AG04449 (cell line): ENCODE data around the gene SEPSECS.

Source experiments
- CTCF ChIA-PET: fragments of 350-600 bp; formaldehyde crosslinking; extraction: SDS; loops from one replicate; lab custom pipeline; 2021; ENCODE audit warnings: antibody characterized with exemption; lab: Yijun Ruan, JAX
- POLR2A ChIA-PET: fragments of 400-600, 350-600 bp; formaldehyde crosslinking; extraction: SDS; loops from one replicate; lab custom pipeline; 2020; ENCODE audit warnings: antibody characterized with exemption, inconsistent platforms; lab: Yijun Ruan, JAX
- DNase-seq: peaks from one replicate; pipeline ENCODE4 v3.0.0-alpha.2; 2010; ENCODE audit warnings: low read depth, low spot score
- H3K4me3 ChIP-seq: 2 replicates; pipeline ENCODE4 v1.5.1; 2011; ENCODE audit warnings: low read depth, mild to moderate bottlenecking, control low read depth, low read length
- TF ChIP-seq, protein P1 (sequence below): IDR thresholded peaks from one replicate; pipeline ENCODE4 v1.5.1; 2011; ENCODE audit warnings: mild to moderate bottlenecking, moderate library complexity, low read length, control low read depth, inconsistent platforms; ENCODE audit not compliant: insufficient read depth; ENCODE audit errors: missing control alignments

The SEPSECS gene

DNA sequence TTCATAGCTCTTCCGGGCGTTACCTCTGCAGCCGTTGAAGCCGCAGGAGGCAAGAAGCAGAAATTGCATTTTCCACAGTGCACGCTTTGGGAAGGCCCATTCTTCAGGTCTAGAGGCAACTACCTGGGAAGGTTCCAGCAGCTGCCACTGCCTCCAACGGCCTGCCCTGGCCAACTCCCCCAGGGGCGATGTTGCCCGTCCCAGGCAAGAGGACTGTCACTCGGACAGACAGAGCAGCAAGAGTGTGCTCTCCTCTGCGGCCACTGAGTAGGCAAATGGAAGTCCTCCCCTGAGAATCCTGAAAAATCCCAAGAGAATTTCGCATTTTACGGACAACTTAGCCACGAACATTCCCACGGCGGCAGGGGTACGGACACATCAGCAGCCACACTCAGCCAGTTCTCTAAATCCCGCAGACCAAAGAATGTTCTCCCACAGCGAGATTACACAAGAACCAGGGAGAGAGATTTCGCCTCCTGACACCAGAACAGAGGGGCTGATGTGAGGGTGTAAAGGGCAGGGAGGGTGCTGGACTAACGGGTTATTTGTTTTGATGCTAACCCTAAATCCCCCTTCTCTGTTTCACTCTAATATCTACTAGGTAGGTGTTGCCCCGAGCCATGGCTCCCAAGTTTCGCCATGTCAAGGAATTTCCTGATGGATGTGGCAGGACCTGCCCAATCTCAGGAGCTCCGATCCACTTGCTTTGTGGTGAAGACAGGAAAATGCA, 63.8 kb downstream of the SEPSECS start:
- CTCF ChIA-PET, result no interaction called here
- no peak for DNase-seq
- TF ChIP-seq, protein P1, sequence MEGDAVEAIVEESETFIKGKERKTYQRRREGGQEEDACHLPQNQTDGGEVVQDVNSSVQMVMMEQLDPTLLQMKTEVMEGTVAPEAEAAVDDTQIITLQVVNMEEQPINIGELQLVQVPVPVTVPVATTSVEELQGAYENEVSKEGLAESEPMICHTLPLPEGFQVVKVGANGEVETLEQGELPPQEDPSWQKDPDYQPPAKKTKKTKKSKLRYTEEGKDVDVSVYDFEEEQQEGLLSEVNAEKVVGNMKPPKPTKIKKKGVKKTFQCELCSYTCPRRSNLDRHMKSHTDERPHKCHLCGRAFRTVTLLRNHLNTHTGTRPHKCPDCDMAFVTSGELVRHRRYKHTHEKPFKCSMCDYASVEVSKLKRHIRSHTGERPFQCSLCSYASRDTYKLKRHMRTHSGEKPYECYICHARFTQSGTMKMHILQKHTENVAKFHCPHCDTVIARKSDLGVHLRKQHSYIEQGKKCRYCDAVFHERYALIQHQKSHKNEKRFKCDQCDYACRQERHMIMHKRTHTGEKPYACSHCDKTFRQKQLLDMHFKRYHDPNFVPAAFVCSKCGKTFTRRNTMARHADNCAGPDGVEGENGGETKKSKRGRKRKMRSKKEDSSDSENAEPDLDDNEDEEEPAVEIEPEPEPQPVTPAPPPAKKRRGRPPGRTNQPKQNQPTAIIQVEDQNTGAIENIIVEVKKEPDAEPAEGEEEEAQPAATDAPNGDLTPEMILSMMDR, result no peak
- no peak overlapping the region for H3K4me3 ChIP-seq
- POLR2A ChIA-PET, result no interaction called here

DNA sequence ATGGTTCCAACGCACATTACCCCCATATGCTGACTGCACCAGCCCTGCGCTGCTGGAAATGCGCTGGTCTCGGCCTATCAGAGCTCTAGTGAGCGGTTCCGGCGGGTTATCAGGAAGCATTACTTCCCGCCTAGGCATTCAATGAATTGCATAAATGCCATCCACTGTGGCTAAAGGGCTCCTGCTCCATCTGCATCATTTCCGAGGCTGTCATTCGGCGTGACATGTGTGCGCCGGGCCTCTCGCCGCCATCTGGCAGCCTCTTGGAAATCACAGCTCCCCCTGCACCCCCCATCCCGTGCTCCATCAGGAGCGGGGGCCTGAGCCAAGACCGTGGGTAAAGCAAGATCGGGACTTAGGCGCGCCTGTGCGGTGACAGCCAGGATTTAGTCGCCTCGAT, 64.4 kb downstream of the SEPSECS start:
- H3K4me3 ChIP-seq, result no peak overlapping the region
- TF ChIP-seq, protein P1, result no peak
- DNase-seq, result no peak
- ChIA-PET CTCF (no interaction called here), POLR2A (no interaction called here)

DNA sequence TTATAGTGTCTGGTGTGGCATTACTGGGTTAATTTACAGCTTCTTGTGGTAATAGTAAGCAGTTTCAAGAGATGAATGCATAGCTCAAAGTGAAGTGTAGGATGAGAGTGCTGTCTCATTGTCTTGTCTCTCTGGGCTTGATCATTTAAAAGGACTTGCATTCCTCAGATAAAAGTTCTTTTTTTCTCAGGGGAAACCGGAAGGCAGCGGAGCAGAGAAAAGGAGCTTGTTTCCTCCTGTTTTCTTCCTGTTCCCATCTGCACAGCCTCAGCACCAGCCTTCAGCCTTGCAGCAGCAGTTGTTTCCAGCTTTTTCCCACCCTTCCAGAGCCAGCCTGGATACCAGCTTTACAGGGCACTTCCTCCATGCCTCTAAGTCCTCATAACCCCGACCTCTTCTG, 68.1 kb downstream of the SEPSECS start:
- no peak overlapping the region for H3K4me3 ChIP-seq

DNA sequence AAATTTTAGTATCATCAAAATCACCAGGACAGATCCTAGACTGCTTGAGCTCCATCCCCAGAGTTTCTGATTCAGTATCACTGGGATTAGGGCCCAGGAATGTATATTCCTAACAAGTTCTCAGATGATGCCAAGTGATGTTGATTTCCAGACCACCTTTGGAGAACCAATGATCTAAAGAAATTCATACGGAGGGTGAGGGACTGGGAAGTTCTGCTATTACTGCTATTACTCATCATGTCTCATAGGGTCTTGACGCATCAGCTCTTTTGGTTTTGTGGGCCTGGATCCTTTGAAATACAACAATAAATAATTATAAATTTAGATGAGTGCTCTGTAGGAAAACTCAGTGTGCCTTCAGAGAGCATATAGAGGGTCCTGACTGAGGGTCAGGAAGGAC, 69.7 kb downstream of the SEPSECS start:
- no peak overlapping the region for H3K4me3 ChIP-seq
- POLR2A ChIA-PET, result interaction anchor here (0.6 kb wide), 1 partner anchor 83 kb away, joined by 3 read pairs; no protein-coding TSS in a partner anchor
- TF ChIP-seq, protein P1, result no peak
- no peak for DNase-seq
- CTCF ChIA-PET, result no interaction called here

More for the DNA sequence above, 68.1 kb downstream of the SEPSECS start:
- CTCF ChIA-PET, result interaction anchor here (0.9 to 1.2 kb wide), 3 partner anchors 53 to 275 kb away, joined by 3 read pairs; no protein-coding TSS in a partner anchor
- DNase-seq, result no peak
- TF ChIP-seq, protein P1, result no peak
- POLR2A ChIA-PET, result no interaction called here

DNA sequence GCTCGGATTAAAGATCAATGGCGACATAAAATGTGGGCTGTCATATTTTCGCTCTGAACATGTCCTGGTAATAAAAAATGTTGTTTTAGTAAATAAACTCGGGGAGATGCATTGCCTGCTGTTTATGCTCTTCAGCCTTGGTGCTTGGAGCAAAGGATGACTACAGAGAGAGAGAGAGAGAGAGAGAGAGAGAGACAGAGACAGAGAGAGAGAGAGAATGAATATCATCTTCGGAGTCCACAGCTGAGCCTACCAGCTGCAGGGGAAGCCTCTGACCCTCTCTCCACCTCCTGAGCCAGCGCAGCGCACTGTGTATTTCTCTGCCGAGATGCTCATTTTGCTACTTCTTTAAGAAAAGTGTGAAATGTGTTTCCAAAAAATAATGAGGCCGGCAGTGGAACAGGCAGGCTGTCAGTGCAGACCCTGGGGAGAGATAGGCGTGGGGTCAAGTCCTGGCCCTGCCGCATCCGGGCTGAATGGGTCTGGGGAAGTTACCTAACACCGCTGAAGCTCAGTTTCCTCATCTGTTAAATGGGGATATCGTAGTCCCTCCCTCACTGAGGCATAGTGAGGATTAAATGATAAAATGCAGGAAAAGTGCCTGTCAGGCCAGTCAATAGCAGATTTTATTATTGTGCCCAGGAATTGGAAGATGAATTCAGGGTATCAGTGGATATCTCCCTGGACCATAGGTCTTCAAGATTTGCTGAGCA, 71.0 kb downstream of the SEPSECS start:
- CTCF ChIA-PET, result interaction anchor here (0.9 to 2.0 kb wide), 2 partner anchors 13 to 55 kb away, joined by 3 to 6 read pairs; no protein-coding TSS in a partner anchor
- no peak overlapping the region; the same call in 1 of the 2 replicates for H3K4me3 ChIP-seq
- TF ChIP-seq, protein P1, result no peak
- DNase-seq, result no peak
- POLR2A ChIA-PET, result no interaction called here
